GM21786 (cell line): ENCODE measurements around the gene C1orf52.

Experiments used
- ATAC-seq: cut with Tn5 transposase; IDR thresholded peaks from one replicate; pipeline ENCODE4 v1.9.1; 2021; ENCODE audit not compliant: unreplicated experiment

C1orf52 gene

DNA sequence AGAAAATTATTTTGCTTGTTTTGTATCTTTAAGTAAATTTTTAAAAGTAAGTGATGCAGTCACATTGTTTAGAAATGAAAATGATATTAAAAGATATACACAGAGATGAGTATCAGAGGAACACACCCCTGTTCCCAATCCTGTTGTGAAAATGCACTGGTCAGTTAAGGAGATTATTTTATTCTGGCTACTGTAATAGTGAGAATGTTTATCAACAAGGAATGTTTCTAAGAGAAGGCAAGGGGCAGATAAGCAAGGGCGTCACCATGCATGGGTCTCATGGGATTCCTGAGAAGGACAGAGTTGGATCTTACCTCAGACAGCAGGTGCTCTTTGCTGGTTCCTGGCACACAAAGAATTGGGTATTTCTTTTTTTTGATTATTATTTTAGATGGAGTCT is 21.8 kb downstream of the C1orf52 start:
- no peak for ATAC-seq

- ATAC-seq: no peak
Measured at GRCh38 chr1:85230305-85230977, 29.0 kb downstream of the C1orf52 start.

- ATAC-seq: no peak
Measured at GRCh38 chr1:85229574-85230097, 29.8 kb downstream of the C1orf52 start.

DNA sequence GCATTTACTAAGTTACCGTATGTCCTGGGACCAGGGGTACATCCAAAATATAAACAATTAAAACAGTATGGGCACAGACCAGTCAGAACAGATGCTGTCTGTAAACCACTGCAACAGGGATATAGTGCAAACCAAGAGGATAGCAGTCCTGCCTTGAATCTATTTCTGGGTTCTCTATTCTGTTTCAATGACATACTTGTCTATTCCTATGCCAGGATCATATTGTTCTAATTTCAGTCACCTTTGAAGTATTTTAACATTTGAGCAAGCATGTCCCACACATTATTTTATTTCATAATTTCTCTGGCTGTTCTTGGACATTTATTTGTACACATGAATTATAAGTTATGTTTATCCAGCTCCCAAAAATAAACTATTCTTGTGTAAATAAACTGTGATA is 30.5 kb downstream of the C1orf52 start:
- ATAC-seq: no peak

GRCh38 chr1:85225624-85226380 is 33.7 kb downstream of the C1orf52 start:
- ATAC-seq: no peak

DNA sequence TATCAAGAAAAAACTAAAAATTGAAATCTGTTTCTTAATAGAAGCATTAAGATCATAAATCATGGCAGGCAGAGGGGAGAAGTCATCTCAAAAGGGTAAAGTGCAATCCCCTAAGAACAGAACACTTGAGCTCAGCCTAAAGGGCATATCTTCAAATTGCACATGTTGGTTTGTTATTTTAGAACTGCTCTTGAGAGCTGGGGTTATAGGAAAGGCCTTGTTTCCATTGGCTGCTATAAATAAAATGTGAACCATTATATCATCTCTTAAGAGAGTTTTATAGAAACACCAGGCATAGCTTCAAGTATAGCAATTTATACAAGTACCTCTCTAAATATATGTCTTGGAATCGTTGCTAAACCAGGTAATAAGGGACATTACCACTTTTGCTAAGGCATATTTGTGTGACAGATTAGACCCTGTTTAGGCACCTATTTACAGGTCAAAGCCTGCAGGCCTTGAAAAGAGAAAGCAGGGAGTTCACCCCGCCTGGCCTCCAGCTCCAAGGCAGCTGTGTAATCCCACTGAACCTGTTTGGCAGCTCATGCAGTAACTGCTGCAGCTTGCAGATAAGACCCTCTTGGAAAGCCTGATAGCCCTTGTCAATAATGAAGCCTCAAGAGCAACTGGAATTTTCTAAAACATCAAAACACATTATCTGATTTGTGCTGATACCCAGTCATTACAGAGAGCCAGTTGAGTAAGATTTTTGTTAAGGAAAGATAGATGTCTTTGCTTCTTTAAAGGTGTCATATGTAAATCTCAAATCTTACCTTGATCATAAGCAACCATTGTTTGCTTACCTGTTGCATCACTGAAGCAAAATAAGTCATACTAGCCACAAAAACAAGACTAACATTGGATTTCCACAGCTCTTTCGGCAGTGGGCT is 34.5 kb downstream of the C1orf52 start:
- ATAC-seq: no peak

DNA sequence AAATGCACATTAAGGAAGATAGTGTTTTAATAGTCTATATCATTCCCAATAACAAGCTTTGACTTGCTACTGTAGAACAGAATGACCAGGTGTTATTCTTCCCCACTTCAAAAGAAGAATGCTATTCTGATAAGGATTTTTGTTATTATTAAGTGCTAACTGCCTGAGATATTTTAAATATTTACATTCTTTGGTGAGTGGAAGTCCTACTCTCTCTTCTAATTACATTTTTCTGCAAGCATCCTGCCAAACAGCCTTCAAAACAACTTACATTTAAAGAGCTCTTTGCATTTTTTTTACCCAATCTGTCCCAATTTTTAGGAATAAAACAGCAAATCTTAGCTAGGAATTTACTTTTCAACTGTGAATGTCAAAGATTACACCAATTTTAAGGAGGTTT is 35.2 kb downstream of the C1orf52 start:
- ATAC-seq: no peak

DNA sequence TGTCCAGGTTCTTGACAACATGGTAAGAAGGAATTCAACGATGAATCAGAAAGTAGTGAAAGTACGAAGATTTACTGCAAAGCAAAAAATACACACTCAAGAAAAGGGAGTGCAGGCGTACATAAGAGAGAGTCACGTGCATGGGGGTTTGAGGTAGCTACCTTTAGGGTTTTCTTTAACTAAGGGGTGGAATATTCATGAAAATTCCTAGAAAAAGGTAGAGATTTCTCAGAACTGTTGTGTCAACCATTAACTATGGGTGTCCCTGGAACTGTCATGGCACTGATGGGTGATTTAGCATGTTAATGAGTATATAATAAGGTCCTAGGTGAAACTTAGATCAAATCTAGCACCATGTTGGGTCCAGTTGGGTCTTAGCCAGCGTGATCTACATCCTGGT is 36.1 kb downstream of the C1orf52 start:
- ATAC-seq: no peak

GRCh38 chr1:85220756-85221201 is 38.7 kb downstream of the C1orf52 start:
- ATAC-seq: no peak

GRCh38 chr1:85219853-85220610 is 39.4 kb downstream of the C1orf52 start:
- ATAC-seq: no peak

- ATAC-seq: no peak
Measured at GRCh38 chr1:85216697-85217096, 42.8 kb downstream of the C1orf52 start.

DNA sequence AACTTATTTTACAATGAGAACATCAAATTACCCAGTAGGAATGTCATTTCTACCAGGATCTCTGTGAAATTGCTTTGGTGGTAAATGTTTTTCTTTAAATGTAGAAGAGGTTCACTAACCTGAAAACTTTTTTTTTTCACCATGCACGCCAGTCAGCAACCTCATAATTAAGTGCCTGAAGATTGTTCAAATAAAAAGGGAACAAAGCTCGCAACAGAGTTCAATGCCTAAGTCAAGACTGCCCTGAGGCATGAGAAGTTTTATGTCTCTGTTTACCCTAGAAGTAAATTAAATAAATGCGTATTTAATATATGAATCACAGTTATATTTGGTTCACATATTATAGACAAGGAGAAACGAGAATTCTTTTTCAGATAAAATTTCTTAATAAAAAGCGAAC is 44.8 kb downstream of the C1orf52 start:
- ATAC-seq: no peak

DNA sequence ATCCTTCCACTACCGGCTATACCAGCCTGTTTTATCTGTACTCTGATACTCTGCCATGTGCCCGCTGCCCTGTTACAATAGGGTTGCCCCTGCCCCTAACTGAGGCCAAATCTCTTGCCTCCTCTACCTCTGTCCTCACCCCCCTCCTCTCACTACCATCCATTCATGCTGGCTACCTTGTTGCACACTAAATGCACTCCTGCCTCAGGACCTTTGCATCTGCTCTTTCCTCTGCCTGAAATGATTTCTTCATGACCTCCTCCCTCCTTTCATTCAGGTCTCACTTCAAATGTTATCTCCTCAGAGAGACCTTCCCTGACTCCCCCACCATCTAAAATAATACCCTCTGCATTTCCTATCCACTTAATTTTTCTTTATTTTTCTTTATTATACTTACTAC is 51.0 kb downstream of the C1orf52 start:
- no peak for ATAC-seq

- ATAC-seq: no peak
Measured at GRCh38 chr1:85203573-85204171, 55.8 kb downstream of the C1orf52 start.

DNA sequence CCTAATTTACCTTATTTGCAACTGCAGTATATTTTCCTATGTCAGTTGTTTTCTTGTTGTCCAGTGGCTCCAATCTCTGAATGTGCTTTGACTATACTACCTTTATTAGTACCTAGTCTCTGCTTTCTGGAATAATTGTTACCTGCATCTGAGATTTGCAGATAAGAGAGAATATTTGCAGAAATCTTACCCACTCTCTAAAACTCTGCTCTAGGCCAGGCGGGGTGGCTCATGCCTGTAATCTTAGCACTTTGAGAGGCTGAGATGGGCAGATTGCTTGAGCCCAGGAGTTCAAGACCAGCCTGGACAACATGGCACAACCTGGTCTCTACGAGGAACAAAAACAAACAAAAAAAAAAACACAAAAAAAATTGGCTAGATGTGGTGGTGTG is 56.6 kb downstream of the C1orf52 start:
- ATAC-seq: no peak

GRCh38 chr1:85202092-85202863 is 57.2 kb downstream of the C1orf52 start:
- no peak for ATAC-seq

DNA sequence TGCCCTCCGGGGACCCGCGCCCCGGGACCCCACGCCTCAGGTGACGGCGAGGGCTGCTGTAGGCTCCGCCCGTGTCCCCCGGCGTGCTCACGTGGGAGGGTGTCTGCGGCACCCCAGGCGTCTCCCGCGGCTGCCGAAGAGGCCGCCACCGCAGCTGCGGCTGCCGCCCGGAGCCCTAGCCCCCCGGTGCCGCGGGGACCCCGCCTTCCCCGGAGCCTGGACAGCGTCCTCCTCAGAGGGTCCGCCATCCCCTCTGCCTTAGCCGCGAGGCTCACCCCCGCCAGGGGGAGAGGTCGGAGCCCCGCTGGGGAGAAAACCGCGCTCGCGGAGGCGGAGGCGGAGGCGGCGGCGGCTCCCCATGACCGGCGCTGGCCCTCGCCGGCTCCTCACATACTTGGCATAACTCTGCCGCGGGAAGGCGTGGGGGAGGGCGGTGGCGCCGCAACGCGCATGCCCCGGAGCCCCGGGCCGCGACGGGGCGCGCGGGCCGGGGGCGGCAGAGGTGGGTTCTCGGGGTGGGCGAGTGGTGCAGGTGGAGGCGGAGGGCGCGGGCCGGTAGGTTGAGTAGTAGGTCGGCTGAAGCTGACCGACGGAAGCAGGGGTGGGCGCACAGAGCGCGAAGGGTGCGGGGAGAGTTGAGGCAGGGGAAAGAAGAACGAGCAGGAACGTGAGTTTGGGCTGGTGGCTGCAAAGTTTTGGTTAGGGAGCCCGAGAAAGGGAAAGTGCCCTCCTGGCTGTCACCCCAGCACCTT is 57.9 kb downstream of the C1orf52 start:
- ATAC-seq: peak; percentile 42

DNA sequence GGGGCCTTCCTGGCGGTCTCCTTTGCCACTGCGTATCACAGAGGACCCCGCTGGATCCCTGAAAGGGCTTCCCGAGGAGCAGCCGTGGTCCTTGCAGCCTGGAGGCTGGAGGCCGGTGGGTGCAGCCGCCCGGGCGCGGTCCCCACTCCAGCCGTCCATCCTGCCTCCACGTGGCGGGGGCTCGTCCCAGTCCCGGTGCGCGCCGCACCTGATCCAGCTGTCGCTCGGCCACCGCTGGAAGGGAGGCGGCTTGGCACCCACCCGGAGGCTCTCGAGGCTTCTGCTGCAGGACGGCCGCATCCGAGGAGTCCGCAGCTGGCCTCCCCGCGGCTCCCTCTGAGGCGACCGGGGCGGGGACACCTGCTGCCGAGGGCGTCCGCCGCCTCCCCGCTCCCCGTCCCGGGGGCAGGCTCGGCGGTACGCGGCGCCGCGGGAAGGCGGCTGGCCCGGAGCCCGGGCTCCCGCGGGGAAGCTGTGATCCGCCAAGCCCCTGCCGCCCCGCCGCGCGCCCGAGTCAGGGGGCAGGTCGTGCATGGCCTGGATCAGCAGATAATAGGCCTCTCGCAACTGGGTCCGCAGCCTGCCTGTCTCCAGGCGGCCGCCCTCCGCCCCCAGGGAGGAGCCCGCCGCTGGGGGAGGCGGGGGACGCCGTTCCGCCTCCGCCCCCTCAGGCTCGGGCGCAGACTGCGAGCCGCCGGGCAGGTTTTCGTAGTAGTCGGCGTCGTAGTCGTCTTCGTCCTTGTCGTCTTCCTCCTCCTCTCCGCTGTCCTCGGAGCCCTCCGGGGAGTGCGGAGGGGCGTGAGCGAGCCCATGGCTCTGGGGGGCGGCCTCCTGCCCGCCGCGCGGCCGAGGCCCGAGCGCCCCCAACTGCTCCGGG is 58.8 kb downstream of the C1orf52 start, which contains the start of gene SYDE2:
Gene SYDE2, minus strand, starts transcription at position 554 of the 877 bp plus-strand sequence. Its CDS starts 20 bp downstream, at position 534.
- ATAC-seq: peak; percentile 74
